ENCODE results near the gene SPATA6. TPM values are rescaled to one million over a fixed set of nuclear protein-coding genes. Genes with fewer than 3 reads are reported as not detected.
"Not testable (repeated sequence)": the region's sequence is repeated elsewhere in the genome, so short reads cannot be mapped to it uniquely, and the experiment has no call there.

Gene SPATA6
- 1.8 TPM in 1 of 2 replicates, not detected in the other for total RNA-seq (2014; rRNA removed; shearing (Covaris generic))

- peak; percentile 81 for DNase-seq (ENCODE audit: low read depth)
Measured at GRCh38 chr1:48471691-48472576, at the start of gene SPATA6. SPATA6 (minus strand) TSS chr1:48472204; CDS start chr1:48472008, 196 bp downstream.

DNA sequence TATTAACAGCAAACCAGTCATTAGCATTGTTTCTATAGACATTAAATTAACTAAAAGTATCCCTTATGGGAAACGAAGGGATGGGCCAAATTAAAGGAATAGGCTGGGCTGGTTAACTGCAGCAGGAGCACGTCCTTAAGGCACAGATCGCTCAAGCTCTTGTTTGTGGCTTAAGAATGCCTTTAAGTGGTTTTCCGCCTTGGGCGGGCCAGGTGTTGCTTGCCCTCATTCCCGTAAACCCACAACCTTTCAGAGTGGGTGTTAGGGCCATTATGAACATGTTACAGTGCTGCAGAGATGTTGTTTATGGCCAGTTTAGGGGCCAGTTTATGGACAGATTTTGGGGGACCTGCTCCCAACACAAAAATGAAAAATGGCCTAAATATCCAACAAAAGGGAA is 47.9 kb upstream of the SPATA6 start:
- DNase-seq (ENCODE audit: low read depth) = not testable (repeated sequence)

DNA sequence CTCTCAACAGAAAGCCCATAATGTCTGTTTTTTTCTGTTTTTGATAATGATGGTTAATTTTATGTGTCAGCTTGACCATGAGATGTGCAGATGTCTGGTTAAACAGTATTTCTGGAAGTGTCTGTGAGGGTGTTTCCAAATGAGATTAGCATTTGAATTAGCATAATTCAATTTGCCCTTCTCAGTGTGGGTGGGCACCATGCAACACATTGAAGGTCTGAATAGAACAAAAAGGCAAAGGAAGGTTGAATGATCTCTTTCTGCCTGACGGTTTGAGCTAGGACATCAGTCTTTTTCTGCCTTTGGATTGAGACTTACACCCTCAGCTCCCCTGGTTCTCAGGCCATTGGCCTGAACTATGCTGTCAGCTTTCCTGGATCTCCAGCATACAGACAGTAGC is 34.9 kb upstream of the SPATA6 start:
- DNase-seq (ENCODE audit: low read depth) = no peak

GRCh38 chr1:48500541-48501450 is 28.8 kb upstream of the SPATA6 start:
- no peak for DNase-seq (ENCODE audit: low read depth)

- no peak for DNase-seq (ENCODE audit: low read depth)
Measured at GRCh38 chr1:48499211-48499735, 27.3 kb upstream of the SPATA6 start.

DNA sequence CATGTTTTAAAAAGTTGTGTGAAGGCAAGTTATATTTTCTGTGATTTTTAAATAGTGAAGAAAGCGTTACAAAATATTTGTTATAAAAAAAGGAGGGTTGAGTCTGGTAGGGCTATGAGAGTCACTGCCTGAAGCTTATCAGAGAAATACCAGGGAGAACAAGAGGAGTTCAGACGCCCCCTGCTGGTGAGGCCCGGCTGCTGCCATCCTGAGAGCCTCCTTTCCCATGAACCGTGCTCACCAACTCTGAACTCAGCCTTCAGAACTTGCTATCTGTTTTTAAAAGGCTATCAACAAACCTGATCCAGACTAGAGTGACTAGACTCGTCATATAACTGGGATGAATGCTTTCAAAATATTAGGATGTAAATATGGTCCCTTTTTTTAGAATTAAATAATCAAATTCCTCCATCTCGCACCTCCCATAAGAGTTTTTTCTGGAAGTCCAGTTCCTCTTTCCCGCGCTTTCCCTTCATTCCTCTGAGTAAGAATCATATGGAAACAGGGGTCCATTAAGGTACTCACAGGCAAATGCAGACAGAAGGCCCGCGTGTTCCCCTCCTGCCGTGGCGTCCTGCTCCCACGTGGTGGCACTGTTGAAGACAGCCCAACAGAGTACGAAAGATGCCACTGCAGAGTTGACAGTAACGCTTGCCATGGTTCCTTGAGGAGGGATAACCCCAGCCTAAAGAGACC is 26.2 kb upstream of the SPATA6 start:
- peak; percentile 53 for DNase-seq (ENCODE audit: low read depth)

DNA sequence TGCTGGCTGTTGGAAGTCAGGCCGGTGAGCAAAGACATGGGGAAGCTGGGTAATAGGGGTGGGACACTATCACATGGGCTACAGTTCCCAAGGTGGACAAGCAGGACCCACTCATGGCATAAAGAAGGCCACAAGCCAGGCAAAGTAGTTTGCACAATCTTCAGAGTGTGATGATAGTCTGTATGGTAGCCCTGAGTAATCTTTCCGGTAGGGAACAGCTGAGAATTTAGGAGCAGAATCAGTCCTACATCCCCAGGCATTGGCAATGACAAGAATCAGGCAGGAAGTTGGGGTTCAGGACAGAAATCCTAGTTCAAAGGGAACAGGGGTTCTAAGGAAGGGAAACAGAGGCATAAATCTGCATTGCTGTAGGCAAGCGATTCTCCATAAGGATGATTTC is 23.9 kb upstream of the SPATA6 start:
- DNase-seq (ENCODE audit: low read depth) = no peak

DNA sequence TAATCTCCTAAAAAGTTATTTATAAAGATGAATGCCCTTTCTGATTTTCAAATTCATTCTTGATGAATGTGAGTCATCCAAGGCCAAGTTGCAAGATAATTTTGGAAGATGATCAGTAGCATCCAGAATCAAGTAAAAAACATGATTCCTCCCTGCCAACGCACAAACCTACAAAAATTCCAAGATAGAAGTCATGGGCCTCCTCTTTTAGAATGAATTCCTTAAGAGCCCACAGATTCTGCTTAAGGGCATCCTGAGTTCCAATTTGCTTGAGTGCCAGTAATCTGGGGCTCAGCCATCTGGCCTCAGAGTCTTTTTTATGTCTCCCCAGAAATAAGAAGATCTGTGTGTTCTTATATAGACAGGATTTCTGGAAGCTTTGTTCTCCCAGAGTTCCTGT is 23.2 kb upstream of the SPATA6 start:
- peak; percentile 21 for DNase-seq (ENCODE audit: low read depth)

DNA sequence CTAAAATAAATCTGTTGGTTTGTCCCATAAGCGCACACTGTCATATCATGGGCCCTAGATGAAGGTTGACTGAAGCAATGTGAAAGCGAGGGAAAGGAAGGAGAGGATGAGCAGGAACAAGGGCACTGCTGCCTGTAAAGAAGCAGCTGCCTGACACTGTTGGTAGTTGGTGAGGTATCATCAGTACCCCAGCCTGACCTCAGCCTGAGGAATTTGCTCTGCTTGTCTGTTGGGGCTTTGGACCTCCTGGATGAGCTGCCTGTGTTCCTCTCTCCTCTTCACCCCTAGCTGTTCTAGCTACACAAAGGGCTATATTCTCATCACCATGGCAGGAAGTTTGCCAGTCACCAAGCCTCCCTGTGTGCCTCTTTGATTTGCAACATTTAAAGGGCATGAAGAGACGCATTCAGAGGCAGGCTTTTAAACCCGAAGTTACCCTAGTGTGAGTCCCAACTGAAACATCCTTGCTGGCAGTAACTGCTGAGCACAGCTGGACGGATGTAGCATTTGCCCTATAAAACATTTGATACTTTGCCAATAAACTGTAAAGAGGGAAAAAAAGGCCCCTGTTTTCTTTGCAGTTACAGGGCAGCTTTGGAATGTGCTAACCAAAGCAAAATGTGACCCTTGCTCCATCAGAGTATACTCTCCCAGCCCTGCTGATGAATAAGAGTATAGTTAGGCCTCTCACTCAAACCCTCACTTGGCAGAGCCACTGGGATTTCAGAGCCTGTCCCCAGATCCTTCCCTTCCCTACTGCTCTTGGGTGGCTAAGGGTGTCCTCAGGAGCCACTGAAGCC is 22.2 kb upstream of the SPATA6 start:
- DNase-seq (ENCODE audit: low read depth) = peak; percentile 52

DNA sequence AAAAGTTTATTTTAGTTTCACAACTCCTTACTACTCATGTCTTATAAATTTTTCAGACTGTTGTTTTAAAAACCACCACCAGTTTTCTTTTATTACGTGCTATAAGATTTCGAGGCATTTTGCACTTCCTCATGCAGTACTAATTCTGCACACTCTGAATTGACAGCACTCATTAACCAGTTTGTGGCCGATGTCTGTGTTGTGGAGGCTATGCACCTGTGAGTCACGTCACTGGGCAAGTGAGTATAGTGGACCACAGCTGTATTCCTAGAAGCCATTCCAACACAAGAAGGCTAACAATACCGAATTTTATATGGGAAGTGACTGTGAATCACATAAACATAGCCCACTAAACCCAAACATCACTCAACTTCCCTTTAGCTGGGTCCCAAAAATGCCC is 21.0 kb upstream of the SPATA6 start:
- no peak for DNase-seq (ENCODE audit: low read depth)

- DNase-seq (ENCODE audit: low read depth) = no peak
Measured at GRCh38 chr1:48492392-48492791, 20.4 kb upstream of the SPATA6 start.

- no peak for DNase-seq (ENCODE audit: low read depth)
Measured at GRCh38 chr1:48488721-48489120, 16.7 kb upstream of the SPATA6 start.

DNA sequence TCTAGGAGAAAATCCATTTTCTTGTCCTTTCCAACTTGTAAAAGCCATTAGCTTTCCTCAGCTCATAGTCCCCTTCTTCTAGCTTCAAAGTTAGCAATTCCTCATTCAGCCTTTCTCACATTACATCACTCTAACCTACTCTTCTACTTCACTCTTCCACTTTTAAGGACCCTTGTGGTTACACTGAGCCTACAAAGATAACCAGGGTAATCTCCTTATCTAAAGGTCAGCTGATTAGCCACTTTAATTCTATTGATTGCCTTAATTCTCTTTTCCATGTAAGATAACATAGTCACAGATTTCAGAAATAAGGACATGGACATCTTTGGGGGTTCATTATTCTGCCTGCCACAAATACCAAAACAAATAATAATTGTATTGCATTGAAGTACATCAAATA is 8.5 kb upstream of the SPATA6 start:
- DNase-seq (ENCODE audit: low read depth) = no peak

GRCh38 chr1:48480023-48480422 is 8.0 kb upstream of the SPATA6 start:
- DNase-seq (ENCODE audit: low read depth) = not testable (repeated sequence)

- DNase-seq (ENCODE audit: low read depth) = no peak
Measured at GRCh38 chr1:48472638-48473037, 634 bp upstream of the SPATA6 start.

- no peak for DNase-seq (ENCODE audit: low read depth)
Measured at GRCh38 chr1:48470950-48471690, 884 bp downstream of the SPATA6 start.

GRCh38 chr1:48470481-48470855 is 1.5 kb downstream of the SPATA6 start:
- no peak for DNase-seq (ENCODE audit: low read depth)

DNA sequence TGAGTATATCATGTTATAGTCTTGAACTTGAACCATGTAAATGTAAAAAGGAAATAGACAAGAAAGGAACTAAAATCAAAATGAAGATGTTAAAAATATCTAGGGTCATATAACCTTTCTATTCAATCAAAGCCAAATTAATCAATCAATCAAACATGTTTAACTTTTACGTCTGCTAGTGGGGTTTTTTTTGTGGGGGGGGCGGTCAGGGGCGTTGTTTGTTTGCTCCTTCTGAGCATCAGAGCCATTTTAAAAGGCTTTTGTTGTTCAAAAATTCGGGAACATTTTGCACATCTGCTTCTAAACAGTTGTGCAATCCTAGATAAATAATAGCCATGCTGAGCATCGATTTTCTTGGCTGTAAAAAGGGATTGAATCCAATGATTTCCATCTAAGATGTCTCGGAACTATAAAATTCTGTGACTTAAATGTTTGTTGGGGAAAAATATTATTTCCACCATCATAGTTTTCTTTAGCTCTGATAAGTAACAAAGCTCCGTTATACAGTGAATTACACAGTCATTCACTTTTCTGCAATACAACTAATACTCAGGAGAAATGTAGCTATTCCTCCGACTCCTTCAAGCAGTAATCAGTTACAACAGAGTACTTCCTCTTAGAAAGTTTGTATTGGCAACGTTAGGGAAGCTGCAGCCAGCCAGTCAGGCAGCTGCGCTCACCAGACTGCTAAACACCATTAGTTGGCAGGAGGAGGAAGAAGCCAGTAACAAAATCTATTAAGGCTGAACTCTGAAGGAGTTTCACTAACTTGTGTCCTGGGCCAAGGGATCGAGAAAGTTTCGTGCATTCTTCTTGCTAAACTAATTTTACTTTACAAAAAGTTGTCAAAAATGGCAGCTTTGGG is 2.2 kb downstream of the SPATA6 start:
- DNase-seq (ENCODE audit: low read depth) = no peak

GRCh38 chr1:48466594-48466993 is 5.4 kb downstream of the SPATA6 start:
- no peak for DNase-seq (ENCODE audit: low read depth)

Data from M059J (cell line).